ENCODE measurements around the gene PTTG1.

Gene PTTG1

DNA sequence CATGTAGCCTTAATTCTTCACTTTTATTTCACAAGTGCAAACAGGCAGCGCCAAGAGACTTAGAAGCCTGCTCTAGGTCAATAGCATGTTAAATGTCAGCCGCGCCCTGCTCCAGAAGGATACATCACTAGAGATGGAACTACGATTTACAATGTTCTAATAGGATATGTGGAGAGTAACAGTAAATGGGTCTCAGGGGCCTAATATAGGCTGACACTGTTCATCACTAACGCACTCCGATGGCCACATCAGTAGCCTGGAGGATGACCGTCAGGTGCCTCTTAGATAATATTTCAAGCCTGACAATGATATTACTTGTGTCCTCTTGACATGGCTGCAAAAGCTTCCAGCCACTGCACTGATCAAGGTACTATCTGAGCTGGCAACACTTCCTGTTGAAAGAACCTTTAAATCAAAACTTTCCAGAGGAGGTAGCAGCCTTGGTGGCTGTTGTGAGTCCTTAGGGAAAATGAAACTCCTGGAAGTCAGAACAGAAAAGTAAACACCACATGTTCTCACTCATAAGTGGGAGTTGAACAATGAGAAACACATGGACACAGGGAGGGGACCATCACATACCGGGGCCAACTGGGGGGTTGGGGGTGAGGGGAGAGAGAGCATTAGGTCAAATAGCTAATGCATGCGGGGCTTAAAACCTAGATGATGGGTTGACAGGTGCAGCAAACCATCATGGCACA, 35.0 kb downstream of the PTTG1 start:
- DNase-seq, result no peak

DNA sequence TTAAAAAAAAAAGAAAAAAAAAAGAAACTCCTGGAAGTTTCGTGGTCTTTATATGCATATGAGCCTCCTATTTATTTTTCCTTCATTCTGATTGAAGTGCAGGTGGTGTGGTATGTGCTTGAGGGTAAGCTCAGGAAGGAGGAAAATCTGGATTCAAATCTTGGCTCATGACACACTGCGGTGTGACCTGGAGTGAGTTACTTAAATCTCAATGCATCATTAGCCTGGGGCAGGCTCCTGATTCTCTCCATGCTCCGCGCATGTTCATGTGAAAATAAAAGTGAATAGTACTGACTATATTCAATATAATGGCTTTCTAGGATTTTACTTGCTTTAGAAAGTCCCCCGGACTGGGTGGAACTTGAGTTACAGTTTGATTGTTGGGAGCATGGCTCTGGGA, 35.6 kb downstream of the PTTG1 start:
- no peak for DNase-seq

DNA sequence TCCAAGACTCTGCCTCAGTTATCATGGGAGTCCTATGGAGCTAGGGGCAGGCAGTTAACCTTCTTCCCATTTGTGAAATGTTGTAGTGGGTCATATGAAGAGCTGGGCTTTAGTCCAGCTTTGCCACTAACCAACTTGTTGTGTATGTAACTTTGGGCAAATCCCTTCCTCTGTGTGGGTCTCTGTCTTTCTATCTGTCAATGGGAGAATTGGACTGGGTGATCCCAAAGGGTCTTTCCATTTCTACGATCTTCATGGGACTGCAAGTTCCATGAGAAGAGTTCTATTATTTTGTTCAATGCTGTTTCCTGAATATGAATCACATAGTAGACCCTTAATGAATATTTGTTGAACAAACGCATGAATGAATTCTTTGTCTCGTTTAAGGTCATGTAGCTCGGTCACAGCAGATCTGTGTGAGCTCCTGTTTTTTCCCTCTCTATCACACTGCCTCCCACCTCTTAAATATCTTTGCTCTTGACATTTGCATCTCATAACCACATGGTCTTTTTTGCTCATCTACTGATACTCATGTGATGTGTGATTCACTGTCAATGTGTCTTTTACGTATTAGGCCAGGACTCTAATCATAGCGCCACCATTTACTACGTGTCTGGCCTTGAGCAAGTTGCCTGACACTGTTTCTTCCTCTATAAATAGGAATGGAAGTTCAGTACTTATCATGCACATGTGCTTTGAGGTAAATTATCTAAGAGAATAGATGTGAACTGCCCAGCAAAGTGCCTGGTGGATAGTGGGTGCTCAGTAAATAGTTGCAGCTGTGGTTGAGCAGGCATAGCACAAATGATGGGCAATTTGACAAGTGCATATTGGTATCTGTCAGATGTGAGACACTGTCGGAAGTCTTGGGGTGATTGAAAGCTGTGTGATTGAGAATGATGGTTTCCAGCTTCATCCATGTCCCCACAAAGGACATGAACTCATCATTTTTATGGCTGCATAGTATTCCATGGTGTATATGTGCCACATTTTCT, 37.4 kb downstream of the PTTG1 start:
- no peak for DNase-seq

DNA sequence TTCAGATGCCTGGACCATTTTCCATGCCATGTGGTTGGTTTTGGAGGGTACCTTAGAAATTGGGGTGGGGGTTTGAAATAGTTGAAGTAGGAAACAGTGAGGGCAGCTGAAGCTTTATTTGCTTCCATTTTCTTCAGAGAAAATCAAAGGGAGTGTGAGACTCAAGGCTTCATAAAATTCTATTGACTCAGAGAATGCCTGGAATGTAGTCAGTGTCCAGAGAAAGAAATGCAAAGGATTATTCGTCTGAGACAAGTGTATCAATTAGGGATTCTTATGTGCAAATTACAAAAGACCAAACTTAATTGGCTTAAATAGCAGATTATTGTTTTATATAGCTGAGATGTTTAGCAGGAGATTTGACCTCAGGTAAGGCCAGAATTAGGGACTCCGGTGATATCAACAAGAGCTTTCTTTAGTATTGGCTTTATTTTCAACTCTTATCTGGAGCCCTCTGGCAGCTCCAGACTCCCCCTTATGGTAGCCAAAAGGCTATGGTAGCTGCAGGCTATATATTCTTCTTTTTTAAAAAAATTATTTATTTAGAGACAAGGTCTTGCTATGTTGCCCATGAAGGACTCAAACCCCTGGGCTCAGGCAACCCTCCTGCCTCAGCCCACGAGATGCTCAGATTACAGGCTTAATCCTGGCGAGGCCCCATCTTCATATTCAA, 38.9 kb downstream of the PTTG1 start:
- no peak for DNase-seq

GRCh38 chr5:160461378-160461777, 39.7 kb downstream of the PTTG1 start:
- DNase-seq, result no peak

GRCh38 chr5:160462167-160462566, 40.5 kb downstream of the PTTG1 start:
- no peak for DNase-seq

DNA sequence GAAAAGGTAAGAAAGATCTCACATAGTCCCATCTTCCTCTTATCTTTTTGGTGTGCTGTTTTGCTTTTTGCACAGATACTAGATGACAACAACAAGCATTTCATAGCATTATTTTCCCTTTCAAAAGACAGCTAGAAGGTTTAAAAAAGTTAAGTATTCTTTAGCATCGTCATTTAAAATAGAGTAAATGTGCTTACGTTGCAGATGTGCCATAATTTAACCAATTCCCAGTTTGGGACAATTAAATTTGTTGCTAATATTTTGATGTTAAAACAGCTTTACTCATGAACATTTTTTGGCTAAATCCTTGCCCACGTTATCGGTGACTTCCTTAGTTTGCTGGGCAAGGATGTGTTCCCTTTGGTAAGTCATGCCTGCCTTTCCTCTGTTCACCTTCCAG, 41.6 kb downstream of the PTTG1 start:
- DNase-seq, result no peak

GRCh38 chr5:160463740-160464465, 42.2 kb downstream of the PTTG1 start:
- no peak for DNase-seq

GRCh38 chr5:160464466-160464797, 42.8 kb downstream of the PTTG1 start:
- DNase-seq, result no peak

- no peak for DNase-seq
Observed at GRCh38 chr5:160466116-160466515, 44.5 kb downstream of the PTTG1 start.

DNA sequence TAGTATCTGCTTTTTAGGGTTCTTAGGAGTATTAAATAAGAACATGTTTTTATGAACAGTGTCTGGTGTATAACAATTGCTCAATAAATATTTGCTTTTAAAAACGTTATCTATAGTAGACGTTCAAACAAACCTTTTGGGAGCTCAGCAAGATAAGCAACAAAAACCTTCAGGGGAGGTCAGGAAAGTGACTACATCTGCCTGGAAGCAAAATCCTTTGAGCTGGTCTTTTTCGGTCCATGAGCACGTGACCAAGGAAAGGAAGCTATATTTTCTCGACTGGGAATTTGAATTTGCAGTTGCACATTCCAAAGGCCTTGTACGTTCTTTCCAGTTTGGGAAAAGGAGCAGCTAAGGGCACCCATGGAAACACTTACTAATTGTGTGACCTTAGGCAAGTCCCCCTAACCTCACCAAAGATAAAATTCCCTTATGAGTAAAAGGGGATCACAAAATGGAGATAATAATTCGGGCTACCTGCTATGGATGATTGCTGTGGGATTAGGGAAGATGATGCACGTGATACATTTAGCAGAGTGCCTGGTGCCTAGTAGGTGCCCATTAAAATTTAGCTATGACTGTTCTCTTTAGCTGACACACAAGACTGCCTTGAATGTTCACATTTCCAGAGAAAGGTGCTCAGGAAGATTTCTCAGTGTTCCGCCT, 45.4 kb downstream of the PTTG1 start:
- peak in 1 of 2 experiments; percentile 3 for DNase-seq

DNA sequence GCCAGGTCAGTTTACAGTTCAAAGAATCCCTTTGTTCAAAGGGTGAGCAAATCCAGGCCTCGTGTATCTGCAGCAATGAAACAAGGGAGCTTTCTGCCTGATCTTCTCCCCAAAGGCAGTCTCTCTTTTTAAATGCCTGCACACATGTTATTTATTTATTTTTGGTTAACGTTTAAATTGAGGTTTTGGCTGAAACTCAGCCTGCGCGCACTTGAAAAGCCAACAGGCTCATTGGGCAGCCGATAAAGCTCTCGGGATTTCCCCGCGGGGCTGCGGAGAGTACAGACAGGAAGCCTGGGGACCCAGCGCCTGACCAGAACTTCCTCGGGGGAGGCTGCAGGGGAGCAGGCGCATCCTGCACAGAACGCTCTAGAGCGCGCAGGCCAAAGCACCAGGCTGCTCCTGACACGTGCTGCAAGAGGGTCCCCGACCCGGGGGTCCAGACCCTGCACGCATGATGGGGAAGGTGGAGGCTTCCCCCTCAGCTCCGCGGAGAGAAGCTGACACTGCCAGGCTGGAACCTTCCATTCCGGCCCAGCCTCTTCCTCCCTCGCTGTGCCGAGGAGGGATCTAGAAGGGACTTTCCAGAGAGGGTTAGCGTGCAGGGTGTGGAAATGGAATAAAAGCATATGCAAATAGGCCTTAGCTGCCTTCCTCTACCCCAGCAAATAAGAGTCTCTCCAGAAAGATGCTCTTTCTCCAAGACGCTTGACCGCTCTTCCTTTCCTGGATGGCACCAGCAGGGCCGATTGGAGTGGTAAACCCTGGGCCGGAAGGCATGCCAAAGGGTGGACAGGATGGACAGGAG, 46.1 kb downstream of the PTTG1 start:
- peak; percentile 54 to 65 for DNase-seq

DNA sequence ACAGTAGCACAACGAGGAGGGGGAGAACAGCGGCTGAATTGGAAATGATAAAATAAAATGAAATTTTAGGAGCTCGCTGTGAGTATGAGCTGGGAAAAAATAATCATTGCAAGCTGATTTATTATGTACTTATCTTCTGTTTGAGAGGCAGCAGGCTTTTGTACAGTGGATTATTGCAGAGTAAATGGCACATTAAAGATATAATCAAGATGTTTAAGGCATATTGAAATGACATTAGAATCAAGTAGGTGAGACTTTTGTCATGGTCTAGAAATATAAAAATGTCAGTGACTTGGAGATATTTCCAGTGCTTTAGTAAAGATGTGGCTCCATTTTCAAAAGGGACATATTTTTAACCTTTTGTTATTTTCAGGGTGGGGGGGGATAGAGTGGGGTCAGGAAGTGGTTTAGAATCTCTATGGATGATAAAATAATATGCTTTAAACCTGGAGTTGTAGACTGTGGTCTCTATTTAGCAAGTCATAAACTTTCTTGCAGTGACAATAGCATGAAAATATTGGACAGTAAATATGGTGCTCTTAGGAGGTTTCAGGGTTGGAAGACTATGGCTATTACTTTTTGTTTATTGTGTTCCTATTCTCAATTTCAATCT, 46.8 kb downstream of the PTTG1 start:
- DNase-seq, result no peak

DNA sequence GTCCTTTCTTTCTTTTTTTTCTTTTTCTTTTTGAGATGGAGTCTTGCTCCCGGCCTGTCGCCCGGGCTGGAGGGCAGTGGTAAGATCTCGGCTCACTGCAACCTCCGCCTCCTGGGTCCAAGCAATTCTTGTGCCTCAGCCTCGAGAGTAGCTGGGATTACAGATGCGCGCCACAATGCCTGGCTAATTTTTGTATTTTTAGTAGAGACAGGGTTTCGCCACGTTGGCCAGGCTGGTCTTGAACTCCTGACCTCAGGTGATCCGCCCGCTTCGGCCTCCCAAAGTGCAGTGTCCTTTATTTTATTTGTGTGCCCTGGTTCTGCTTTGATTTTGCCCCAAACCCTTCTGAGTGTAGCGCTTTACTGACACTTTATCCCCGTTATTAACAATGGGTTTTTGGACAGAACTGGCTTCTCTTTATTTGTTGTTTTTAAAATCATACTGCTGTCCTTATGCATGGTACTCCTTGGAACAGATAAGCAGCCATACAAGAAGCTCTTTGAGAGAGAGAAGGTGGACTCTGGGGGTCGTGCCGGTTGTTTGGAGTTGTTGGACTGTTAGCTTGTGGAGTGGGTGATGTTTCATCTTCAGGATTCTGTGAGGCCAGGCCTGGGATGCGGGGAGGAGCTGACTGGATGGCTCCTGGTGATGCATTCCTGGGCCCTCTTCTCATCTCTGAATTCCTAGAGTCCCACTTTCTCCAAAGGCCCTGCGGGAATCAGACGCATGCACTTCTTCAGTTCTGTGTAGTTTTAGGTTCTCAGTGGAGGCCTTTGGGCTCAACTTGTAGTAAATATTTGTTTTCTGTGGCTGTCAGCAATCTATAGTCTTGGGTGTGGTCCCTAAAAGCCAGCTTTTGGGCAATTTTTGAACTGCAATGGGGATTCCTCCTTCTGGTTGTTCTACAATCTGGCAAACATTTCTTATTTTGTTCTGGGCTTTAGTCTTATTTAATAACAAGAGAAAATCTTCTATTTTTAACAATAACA, 47.8 kb downstream of the PTTG1 start:
- no peak for DNase-seq

GRCh38 chr5:160470437-160471361, 49.0 kb downstream of the PTTG1 start:
- DNase-seq, result no peak

DNA sequence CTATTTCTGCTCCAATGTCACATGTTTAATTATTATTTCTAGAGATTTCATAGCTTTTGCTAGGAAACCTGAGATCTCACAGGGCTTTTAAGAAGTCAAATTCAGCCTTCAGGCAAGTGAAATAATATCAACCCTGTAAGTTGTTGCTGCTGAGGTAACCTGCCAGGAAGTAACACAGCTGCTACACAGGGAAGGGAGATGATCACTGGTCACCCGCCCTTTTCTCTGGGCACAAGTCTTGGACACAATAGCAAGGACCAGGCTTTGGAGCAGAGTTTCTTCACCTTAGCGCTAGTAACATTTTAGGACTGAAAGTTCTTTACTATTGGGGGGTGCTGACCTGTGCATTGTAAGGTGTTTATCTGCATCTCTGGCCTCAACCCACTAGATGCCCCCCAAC, 50.1 kb downstream of the PTTG1 start:
- no peak for DNase-seq

DNA sequence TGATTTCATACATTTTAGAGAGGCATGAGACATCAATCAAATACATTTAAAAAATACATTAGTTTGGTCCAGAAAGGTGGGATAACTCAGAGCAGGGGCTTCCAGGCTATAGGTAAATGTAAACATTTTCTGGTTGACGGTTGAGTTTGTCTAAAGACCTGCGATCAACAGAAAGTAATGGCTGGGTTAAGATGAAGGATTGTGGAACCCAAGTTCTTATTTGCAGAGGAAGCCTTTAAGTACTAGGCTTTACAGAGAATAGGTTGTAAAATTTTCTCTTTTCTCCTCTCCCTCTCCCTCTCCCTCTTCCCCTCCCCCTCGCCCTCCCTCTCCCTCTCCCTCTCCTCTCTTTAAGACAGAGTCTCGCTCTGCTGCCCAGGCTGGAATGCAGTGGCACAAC, 50.8 kb downstream of the PTTG1 start:
- DNase-seq, result no peak

DNA sequence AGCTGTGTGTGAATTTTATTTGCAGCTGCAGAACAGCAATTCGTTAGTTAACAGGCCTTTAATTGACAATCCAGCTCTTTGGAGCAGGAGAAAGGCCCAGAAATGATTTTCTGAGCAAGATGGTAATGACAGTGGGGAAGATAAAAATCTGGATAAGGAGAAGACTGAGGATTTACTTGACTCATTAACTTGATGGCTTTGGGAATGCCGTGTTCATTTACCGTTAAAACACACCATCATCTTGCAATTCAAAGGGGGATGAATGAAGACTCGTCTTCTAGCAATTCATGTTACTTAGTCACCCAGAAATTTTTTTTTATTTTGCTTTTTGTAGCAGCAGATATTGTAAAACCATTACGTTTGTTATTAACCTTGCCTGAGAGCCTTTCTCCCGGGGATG, 52.0 kb downstream of the PTTG1 start:
- no peak for DNase-seq

DNA sequence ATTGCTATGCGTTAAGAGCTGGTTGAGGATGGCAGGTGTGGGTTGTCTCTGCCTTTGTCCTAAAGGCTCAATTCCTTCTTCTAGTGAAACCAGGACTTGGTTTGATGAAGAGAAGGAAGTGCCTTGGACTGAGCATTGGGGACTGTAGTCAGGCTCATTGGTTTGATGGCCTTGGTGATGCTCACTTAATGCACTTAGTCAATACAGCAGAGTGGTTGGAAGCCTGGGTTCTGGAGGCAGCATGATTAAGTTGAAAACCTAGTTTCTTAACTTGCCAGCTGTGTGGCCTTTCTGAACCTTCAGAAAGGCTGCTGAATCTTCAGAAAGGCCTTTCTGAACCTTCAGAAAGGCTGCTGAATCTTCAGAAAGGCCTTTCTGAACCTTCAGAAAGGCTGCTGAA, 52.4 kb downstream of the PTTG1 start:
- no peak for DNase-seq
